Neural crest cell (in vitro differentiated cells): ENCODE measurements around the gene LLPH. TPM values are rescaled to one million over a fixed set of nuclear protein-coding genes. Genes with fewer than 3 reads are reported as not detected.

Experiments used
- DNase-seq: peaks from one replicate; pipeline ENCODE4 v3.0.0; 2021; ENCODE audit warnings: low read depth, mixed read lengths, low spot score
- H3K27ac Mint-ChIP-seq: one replicate; pipeline ENCODE4 v1.8.0; 2021; ENCODE audit warnings: mild to moderate bottlenecking, mixed read lengths; ENCODE audit not compliant: unreplicated experiment
- H3K27me3 Mint-ChIP-seq: 2 replicates; pipeline ENCODE4 v1.8.0; 2021; ENCODE audit warnings: low read depth, mild to moderate bottlenecking, mixed read lengths
- H3K36me3 Mint-ChIP-seq: 2 replicates; pipeline ENCODE4 v1.8.0; 2021; ENCODE audit warnings: low read depth, mild to moderate bottlenecking, mixed read lengths
- H3K4me1 Mint-ChIP-seq: 2 replicates; pipeline ENCODE4 v1.8.0; 2021; ENCODE audit warnings: mixed read lengths
- H3K4me3 Mint-ChIP-seq: one replicate; pipeline ENCODE4 v1.8.0; 2021; ENCODE audit warnings: mild to moderate bottlenecking, mixed read lengths
- H3K9me3 Mint-ChIP-seq: 2 replicates; pipeline ENCODE4 v1.8.0; 2021; ENCODE audit warnings: mixed read lengths
- CTCF ChIP-seq: fragments of 200-600 bp; sonication (generic); conservative IDR thresholded peaks from 2 replicates; pipeline ENCODE4 v1.5.0; 2021; ENCODE audit warnings: antibody characterized with exemption, mild to moderate bottlenecking
- total RNA-seq: library from RNA; stranded (reverse); gene quantifications from 2 replicates; pipeline ENCODE4 v1.2.1, GENCODE V29; 2021

LLPH gene
- total RNA-seq, 1 donor from 2014 or later, result 26.2 TPM

GRCh38 chr12:66074561-66074960 lies 56.0 kb downstream of the LLPH start:
- Mint-ChIP-seq H3K9me3 (peaks cover 2% of the 10 kb centered on the region), H3K4me3 (no peak overlapping the region), H3K4me1 (peaks cover 4% of the 10 kb centered on the region), H3K36me3 (no peaks in the 10 kb centered on the region), H3K27me3 (no peaks in the 10 kb centered on the region), H3K27ac (no peak overlapping the region)
- DNase-seq, result no peak
- no peak for TF ChIP-seq CTCF

- no peaks in the 10 kb centered on the region for H3K27me3 Mint-ChIP-seq
- no peaks in the 10 kb centered on the region for H3K36me3 Mint-ChIP-seq
- H3K4me3 Mint-ChIP-seq, result no peak overlapping the region
- TF ChIP-seq CTCF, result no peak
- no peak for DNase-seq
- H3K27ac Mint-ChIP-seq, result no peak overlapping the region
- H3K9me3 Mint-ChIP-seq, result peaks cover 2% of the 10 kb centered on the region
- H3K4me1 Mint-ChIP-seq, result peaks cover 4% of the 10 kb centered on the region
These were observed 58.0 kb downstream of the LLPH start for GRCh38 chr12:66072566-66072965.

GRCh38 chr12:66072135-66072534 lies 58.4 kb downstream of the LLPH start:
- peaks cover 4% of the 10 kb centered on the region for H3K4me1 Mint-ChIP-seq
- no peak overlapping the region for H3K27ac Mint-ChIP-seq
- no peak overlapping the region for H3K4me3 Mint-ChIP-seq
- peaks cover 2% of the 10 kb centered on the region for H3K9me3 Mint-ChIP-seq
- no peak for TF ChIP-seq CTCF
- DNase-seq, result no peak
- no peaks in the 10 kb centered on the region for H3K27me3 Mint-ChIP-seq
- H3K36me3 Mint-ChIP-seq, result no peaks in the 10 kb centered on the region

GRCh38 chr12:66071549-66071948 lies 59.0 kb downstream of the LLPH start:
- H3K36me3 Mint-ChIP-seq, result no peaks in the 10 kb centered on the region
- peaks cover 4% of the 10 kb centered on the region for H3K4me1 Mint-ChIP-seq
- no peak for DNase-seq
- no peak overlapping the region for H3K4me3 Mint-ChIP-seq
- H3K27ac Mint-ChIP-seq, result no peak overlapping the region
- no peaks in the 10 kb centered on the region for H3K27me3 Mint-ChIP-seq
- TF ChIP-seq CTCF, result no peak
- H3K9me3 Mint-ChIP-seq, result peaks cover 2% of the 10 kb centered on the region

GRCh38 chr12:66070378-66071120 lies 60.0 kb downstream of the LLPH start:
- TF ChIP-seq CTCF, result no peak
- Mint-ChIP-seq H3K36me3 (no peaks in the 10 kb centered on the region), H3K27ac (no peak overlapping the region), H3K4me3 (no peak overlapping the region), H3K27me3 (no peaks in the 10 kb centered on the region), H3K4me1 (peaks cover 4% of the 10 kb centered on the region), H3K9me3 (peaks cover 2% of the 10 kb centered on the region)
- DNase-seq, result no peak
